Measurements from ENCODE around the gene ORC1. TPM values are rescaled to one million over a fixed set of nuclear protein-coding genes. Genes with fewer than 3 reads are reported as not detected.

Gene ORC1
- total and polyA plus RNA-seq, 2 of the 8 experiments (the other 6 are each of a cell fraction or from before 2014, with no cell fraction given): 36.9 to 49.0 TPM

DNA sequence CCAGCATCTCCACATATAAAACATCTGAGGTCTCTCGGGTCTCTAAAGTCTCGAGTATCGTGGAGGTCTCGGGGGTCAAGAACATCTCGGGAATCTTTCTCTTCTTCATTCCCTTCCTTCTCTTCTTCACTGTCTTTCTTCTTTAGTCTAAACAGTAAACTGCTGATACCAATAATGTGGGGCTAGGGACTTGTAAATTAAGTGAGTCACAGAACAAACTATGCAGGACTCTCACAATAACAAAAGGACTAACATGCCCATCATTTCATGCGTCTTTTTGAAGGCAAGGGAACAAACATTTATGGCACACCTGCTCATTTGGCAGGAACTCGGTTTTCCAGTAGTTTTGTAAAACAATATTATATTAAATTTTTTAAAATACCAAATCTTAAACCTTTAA lies 32.6 kb upstream of the ORC1 start:
- WGBS, 2 experiments (ENCODE audit: extremely low coverage in 1 of 2, insufficient coverage in 1 of 2, insufficient read length in 1 of 2, insufficient replicate concordance in 2 of 2, low coverage in 1 of 2, low lambda C conversion rate in 2 of 2, missing lambda C conversion rate in 1 of 2): 75% methylated on average over 7 of the region's 7 CpGs; no CpG with 5 or more reads in 1 of the 2 experiments
- ChIA-PET POLR2A (ENCODE audit: partially characterized antibody) (interaction anchor here (0.6 to 1.4 kb wide), 3 partner anchors 8 to 25 kb away, joined by 3 read pairs; no protein-coding TSS in a partner anchor), CTCF (ENCODE audit: partially characterized antibody) (no interaction called here)
- no peak overlapping the region for H4K8ac ChIP-seq (ENCODE audit: extremely low read depth, insufficient read depth, low read length)
- no peak overlapping the region for H3K56ac ChIP-seq (replicated peaks; ENCODE audit: insufficient read length, low read depth, low read length)
- H4K91ac ChIP-seq (replicated peaks; ENCODE audit: insufficient read length, low read length): no peak overlapping the region
- H2BK20ac ChIP-seq (ENCODE audit: low read length): no peak overlapping the region
- H3K18ac ChIP-seq (ENCODE audit: extremely low read depth, low read length): no peak overlapping the region
- H3K23ac ChIP-seq (ENCODE audit: insufficient read length): no peak overlapping the region
- H3K23me2 ChIP-seq (ENCODE audit: low read depth, low read length): no peaks in the 10 kb centered on the region
- no peak overlapping the region for H2BK15ac ChIP-seq (ENCODE audit: low read length)
- H2AK5ac ChIP-seq (ENCODE audit: low read depth, low read length): no peak overlapping the region
- H2AFZ ChIP-seq (ENCODE audit: low read length): no peak overlapping the region
- no peaks in the 10 kb centered on the region for H4K20me1 ChIP-seq (replicated peaks in 1 of 2; ENCODE audit: control insufficient read depth in 1 of 2, insufficient read depth in 2 of 2, low read length in 2 of 2)
- no peak overlapping the region for H3K27ac ChIP-seq (ENCODE audit: low read depth, low read length)
- no peak overlapping the region for H3K9ac ChIP-seq (replicated peaks in 1 of 4; ENCODE audit: extremely low read depth in 1 of 4, low read depth in 3 of 4, low read length in 3 of 4)
- TF ChIP-seq, protein P1, sequence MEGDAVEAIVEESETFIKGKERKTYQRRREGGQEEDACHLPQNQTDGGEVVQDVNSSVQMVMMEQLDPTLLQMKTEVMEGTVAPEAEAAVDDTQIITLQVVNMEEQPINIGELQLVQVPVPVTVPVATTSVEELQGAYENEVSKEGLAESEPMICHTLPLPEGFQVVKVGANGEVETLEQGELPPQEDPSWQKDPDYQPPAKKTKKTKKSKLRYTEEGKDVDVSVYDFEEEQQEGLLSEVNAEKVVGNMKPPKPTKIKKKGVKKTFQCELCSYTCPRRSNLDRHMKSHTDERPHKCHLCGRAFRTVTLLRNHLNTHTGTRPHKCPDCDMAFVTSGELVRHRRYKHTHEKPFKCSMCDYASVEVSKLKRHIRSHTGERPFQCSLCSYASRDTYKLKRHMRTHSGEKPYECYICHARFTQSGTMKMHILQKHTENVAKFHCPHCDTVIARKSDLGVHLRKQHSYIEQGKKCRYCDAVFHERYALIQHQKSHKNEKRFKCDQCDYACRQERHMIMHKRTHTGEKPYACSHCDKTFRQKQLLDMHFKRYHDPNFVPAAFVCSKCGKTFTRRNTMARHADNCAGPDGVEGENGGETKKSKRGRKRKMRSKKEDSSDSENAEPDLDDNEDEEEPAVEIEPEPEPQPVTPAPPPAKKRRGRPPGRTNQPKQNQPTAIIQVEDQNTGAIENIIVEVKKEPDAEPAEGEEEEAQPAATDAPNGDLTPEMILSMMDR (IDR thresholded peaks at IDR 0.05; ENCODE audit: control extremely low read depth in 1 of 3, insufficient read depth in 1 of 3, low read depth in 1 of 3, low read length in 3 of 3): no peak
- peak; percentile 51; the same call in 1 of the 2 replicates for TF ChIP-seq JUND (IDR thresholded peaks at IDR 0.05; ENCODE audit: low read length)
- peaks cover 0 to 27% (median 7%) of the 10 kb centered on the region in 4 experiments; a peak in 5 of 8 replicates for H3K36me3 ChIP-seq (ENCODE audit: control insufficient read depth in 2 of 4, insufficient read depth in 4 of 4, low read length in 3 of 4)
- no peak overlapping the region for H3K4ac ChIP-seq (replicated peaks; ENCODE audit: insufficient read length, low read depth, low read length)
- no peak overlapping the region for H2BK12ac ChIP-seq (ENCODE audit: low read depth, low read length)
- no peaks in the 10 kb centered on the region for H3K9me3 ChIP-seq (ENCODE audit: insufficient read depth in 2 of 2, low read depth in 1 of 2, low read length in 1 of 2)
- FAIRE-seq: no peak
- no peaks in the 10 kb centered on the region for H3K27me3 ChIP-seq (replicated peaks in 1 of 4; ENCODE audit: control insufficient read depth in 3 of 4, extremely low read depth in 1 of 4, insufficient read depth in 3 of 4, low read length in 3 of 4)
- no peaks in the 10 kb centered on the region for H3K79me2 ChIP-seq (ENCODE audit: control insufficient read depth in 1 of 2, insufficient read depth in 2 of 2, low read length in 2 of 2)
- no peak overlapping the region for H2BK120ac ChIP-seq (replicated peaks; ENCODE audit: low read depth, low read length)
- no peaks in the 10 kb centered on the region for H3K79me1 ChIP-seq (ENCODE audit: low read depth, low read length)
- H3K4me3 ChIP-seq (ENCODE audit: extremely low read depth in 1 of 4, insufficient read depth in 2 of 4, low read depth in 3 of 4, low read length in 4 of 4): no peak overlapping the region
- no peak for DNase-seq (ENCODE audit: low read depth in 1 of 2, low spot score in 2 of 2)
- no peak overlapping the region for H4K5ac ChIP-seq (ENCODE audit: insufficient read length, low read depth, low read length)
- H3K4me2 ChIP-seq (ENCODE audit: insufficient read depth in 1 of 2, low read depth in 2 of 2, low read length in 2 of 2): no peak overlapping the region
- H3K14ac ChIP-seq (ENCODE audit: insufficient read length): no peak overlapping the region
- H3K4me1 ChIP-seq (replicated peaks in 1 of 4; ENCODE audit: control insufficient read depth in 3 of 4, insufficient read depth in 4 of 4, low read length in 3 of 4): peaks cover 0 to 3% (median 0%) of the 10 kb centered on the region in 4 experiments; a peak in 2 of 7 replicates
- H2BK5ac ChIP-seq (ENCODE audit: low read depth, low read length): no peak overlapping the region
